Right lobe of liver (tissue), 6 donors: ENCODE results near the gene WDR91. TPM values are rescaled to one million over a fixed set of nuclear protein-coding genes. Genes with fewer than 3 reads are reported as not detected.
"Not testable (repeated sequence)": the region's sequence is repeated elsewhere in the genome, so short reads cannot be mapped to it uniquely, and the experiment has no call there.

Experiments
- ATAC-seq, 4 donors: fragments of 200-7000 bp; cut with Tn5 transposase; one replicate each; pipeline ENCODE4 v1.9.1; 2020; ENCODE audit warnings: mild to moderate bottlenecking in 4 of 4, moderate library complexity in 4 of 4
- DNase-seq, 3 donors: peaks; one replicate each; pipeline ENCODE4 v3.0.0-alpha.2; 2020
- H3K27ac ChIP-seq, 3 donors: fragments of 200-600 bp; one replicate each; pipeline ENCODE4 v1.8.0; 2022
- H3K27me3 ChIP-seq, 2 donors: fragments of 200-600 bp; one replicate each; pipeline ENCODE4 v1.8.0; 2022
- H3K36me3 ChIP-seq, 4 donors: fragments of 200-600 bp; sonication (generic) in 1 of 4; one replicate each; pipeline versions ENCODE4 v1.5.1 to v1.8.0; 2017 to 2022; ENCODE audit warnings: control low read depth in 1 of 4
- H3K4me1 ChIP-seq, 4 donors: fragments of 200-600 bp; sonication (generic) in 1 of 4; one replicate each; pipeline versions ENCODE4 v1.5.1 to v1.8.0; 2017 to 2022; ENCODE audit warnings: control low read depth in 1 of 4
- H3K4me3 ChIP-seq, 3 donors: fragments of 200-600 bp; one replicate each; pipeline ENCODE4 v1.8.0; 2022
- H3K9me3 ChIP-seq, 4 donors: fragments of 200-600 bp; sonication (generic) in 1 of 4; one replicate each; pipeline versions ENCODE4 v1.5.1 to v1.8.0; 2017 to 2022; ENCODE audit warnings: control low read depth in 1 of 4
- CTCF ChIP-seq, 4 donors: fragments of 200-600 bp in 3 of 4; fragments of 450-650 bp in 1 of 4; IDR thresholded peaks; one replicate each; pipeline versions ENCODE4 v1.5.1 to v1.8.0; 2016 to 2022; ENCODE audit warnings: antibody characterized with exemption in 4 of 4, mild to moderate bottlenecking in 2 of 4
- POLR2A ChIP-seq: fragments of 450-650 bp; IDR thresholded peaks from one replicate; pipeline ENCODE4 v1.6.1; 2017; ENCODE audit warnings: antibody characterized with exemption, mild to moderate bottlenecking
- WGBS: methylation state at CpG from one replicate; pipeline ENCODE4 v1.1.6; 2018; ENCODE audit warnings: low coverage, low lambda C conversion rate; ENCODE audit not compliant: insufficient coverage; ENCODE audit errors: missing lambda C conversion rate; 5-methylcytosine and 5-hydroxymethylcytosine counted together
- intact Hi-C, 2 donors: fragments of 100-400 bp; cut with DNase I; formaldehyde crosslinking; loops; one replicate each; pipeline versions ENCODE4 v1.11.2 to v1.14.1; 2022
- total RNA-seq, 6 experiments: library from RNA; depleted of rRNA in 2 of 6; stranded (reverse); fragments of >200 nt in 2 of 6; fragmentation: NEBNext Ultra II Directional in 3 of 6; extraction: Animal tissue kit (Norgen Biotek cat#: 25700) in 3 of 6; gene quantifications; one replicate each; pipeline versions ENCODE4 v1.1.0 to v1.2.4, GENCODE V29; 2016 to 2023
- donor health status: DM: no; HTN: yes; CAD: no.
- donor health status: DM: no; HTN: no; CAD: no.
- donor health status: DM: no; HTN: no; CAD: no.
- donor health status: DM: no; HTN: yes; CAD: no.
- donor health status: DM: no; HTN: yes; CAD: no.

The WDR91 gene
- total RNA-seq, 6 experiments from 2014 or later = 6.0 to 11.5 (median 8.6) TPM

- Histone ChIP-seq H3K9me3 (no peaks in the 10 kb centered on the region), H3K36me3 (no peaks in the 10 kb centered on the region), H3K4me1 (peaks cover 0 to 25% (median 4%) of the 10 kb centered on the region in 4 donors), H3K4me3 (no peak overlapping the region), H3K27ac (peak overlapping the region in 2 of 3 donors; percentile 28 to 49), H3K27me3 (no peaks in the 10 kb centered on the region)
- TF ChIP-seq CTCF (IDR thresholded peaks at IDR 0.05) (no peak), POLR2A (no peak)
- ATAC-seq (no peak), DNase-seq (no peak)
- WGBS = 78% methylated on average over 3 of the region's 3 CpGs
- intact Hi-C loops = no loop called here
Measured at GRCh38 chr7:135215698-135216097, 4.4 kb upstream of the WDR91 start.

DNA sequence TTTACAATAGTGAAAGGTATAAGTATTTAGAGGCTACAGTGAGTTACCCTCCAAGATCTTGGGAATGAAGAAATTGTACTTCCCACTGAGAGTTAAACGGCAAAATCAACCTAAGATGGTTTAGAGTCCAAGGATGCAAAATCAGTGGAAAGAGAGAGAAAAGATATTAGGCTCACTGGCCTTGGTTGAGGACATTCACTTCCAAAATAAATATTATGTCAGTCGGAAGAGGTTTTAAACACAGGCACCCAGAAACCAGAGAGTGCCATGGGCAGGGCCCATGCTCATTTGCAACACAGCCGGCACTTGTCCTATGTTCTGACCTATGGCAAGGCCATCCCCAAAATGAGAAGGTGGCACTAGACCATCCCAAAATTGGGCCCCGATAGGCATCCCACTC is 3.9 kb upstream of the WDR91 start:
- WGBS = 28% methylated on average over 3 of the region's 4 CpGs
- Histone ChIP-seq H3K27ac (peak overlapping the region in 2 of 3 donors; percentile 28 to 49), H3K9me3 (no peaks in the 10 kb centered on the region), H3K27me3 (no peaks in the 10 kb centered on the region), H3K4me1 (peaks cover 0 to 30% (median 6%) of the 10 kb centered on the region in 4 donors), H3K36me3 (no peaks in the 10 kb centered on the region), H3K4me3 (no peak overlapping the region)
- TF ChIP-seq CTCF (IDR thresholded peaks at IDR 0.05) (no peak), POLR2A (no peak)
- peak in 2 of 4 donors; percentile 2 to 6 for ATAC-seq
- intact Hi-C loops = no loop called here
- DNase-seq = no peak

DNA sequence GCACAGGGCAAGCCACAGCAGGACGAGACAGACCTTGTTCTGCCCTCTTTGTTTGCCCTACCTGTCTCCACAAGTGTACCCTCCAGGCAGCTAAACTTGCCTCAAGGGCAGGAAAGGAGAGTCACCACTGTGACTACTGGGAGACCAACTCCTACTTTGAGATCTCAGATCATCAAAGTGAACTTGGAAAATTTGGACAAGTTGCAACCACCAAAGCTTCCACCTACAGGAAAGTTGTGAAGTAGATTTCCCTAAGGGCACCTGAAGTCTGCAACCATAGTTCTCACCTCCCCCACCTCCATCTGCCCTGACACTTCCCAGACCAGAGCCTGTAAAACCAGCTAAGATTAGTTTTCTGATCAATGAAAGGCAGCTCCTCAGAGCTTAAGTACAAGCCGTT is 2.5 kb upstream of the WDR91 start:
- DNase-seq (no peak), ATAC-seq (no peak)
- H3K4me1 ChIP-seq = peaks cover 0 to 31% (median 8%) of the 10 kb centered on the region in 4 donors
- no peak overlapping the region for H3K4me3 ChIP-seq
- intact Hi-C loops = no loop called here
- no peak overlapping the region for H3K27ac ChIP-seq
- no peaks in the 10 kb centered on the region for H3K27me3 ChIP-seq
- no peaks in the 10 kb centered on the region for H3K36me3 ChIP-seq
- no peak for TF ChIP-seq CTCF (IDR thresholded peaks at IDR 0.05)
- no peak for TF ChIP-seq POLR2A
- WGBS = 70% methylated on average over 2 of the region's 2 CpGs
- H3K9me3 ChIP-seq = no peaks in the 10 kb centered on the region

DNA sequence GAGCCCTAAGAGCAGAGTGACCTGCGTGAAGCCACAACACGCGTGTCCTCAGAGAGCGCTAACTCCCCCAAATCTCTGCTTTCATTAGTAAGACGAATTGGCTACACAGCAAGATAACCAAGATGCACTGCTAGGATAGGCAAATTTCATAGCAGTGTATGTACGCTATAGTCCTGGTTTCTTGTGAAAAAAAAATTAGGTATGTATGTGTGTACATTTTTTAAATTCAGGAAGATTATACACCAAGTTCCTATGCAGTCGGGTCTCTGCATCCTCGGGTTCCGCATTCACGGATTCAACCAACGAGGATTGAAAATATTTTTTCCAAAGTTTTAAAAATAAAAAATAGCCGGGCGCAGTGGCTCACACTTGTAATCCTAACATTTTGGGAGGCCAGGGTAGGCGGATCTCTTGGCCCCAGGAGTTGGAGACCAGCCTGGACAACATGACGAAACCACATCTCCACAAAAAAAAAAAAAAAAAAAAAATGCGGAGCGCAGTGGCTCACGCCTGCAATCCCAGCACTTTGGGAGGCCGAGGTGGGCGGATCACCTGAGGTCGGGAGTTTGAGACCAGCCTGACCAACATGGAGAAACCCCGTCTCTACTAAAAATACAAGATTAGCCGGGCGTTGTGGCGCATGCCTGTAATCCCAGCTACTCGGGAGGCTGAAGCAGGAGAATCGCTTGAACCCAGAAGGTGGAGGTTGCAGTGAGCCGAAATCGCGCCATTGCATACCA is 790 bp upstream of the WDR91 start:
- DNase-seq = peak; percentile 49 to 72 (median 68)
- H3K27me3 ChIP-seq, H3K9me3 ChIP-seq, H3K36me3 ChIP-seq, intact Hi-C loops: not testable (repeated sequence)
- Histone ChIP-seq H3K4me1 (peaks cover 0 to 35% (median 7%) of the 10 kb centered on the region in 4 donors), H3K27ac (peak overlapping the region; percentile 71 to 92 (median 86)), H3K4me3 (peak overlapping the region; percentile 84 to 95 (median 87))
- 15% methylated on average over 22 of the region's 30 CpGs for WGBS
- peak; percentile 32 to 56 (median 43) for ATAC-seq

DNA sequence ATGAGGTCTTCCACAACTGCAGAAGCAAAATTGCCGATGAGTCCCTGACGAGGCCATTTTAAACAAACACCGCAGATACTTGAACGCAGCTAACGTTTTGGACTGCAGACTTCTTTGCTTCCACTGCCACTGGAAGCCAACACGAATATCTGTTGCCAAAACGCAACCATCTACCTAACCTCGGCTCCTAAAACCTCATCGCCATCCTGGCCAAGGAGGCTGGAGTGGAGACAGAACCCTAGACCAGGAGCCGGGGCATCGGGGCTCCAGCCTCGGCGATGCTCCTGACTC is 493 bp downstream of the WDR91 start:
- H3K4me1 ChIP-seq = peaks cover 0 to 41% (median 7%) of the 10 kb centered on the region in 4 donors
- H3K27ac ChIP-seq = peak overlapping the region; percentile 88 to 92 (median 90)
- ATAC-seq (peak in 2 of 4 donors; percentile 0 to 20), DNase-seq (no peak)
- peaks cover 0 to 2% (median 0%) of the 10 kb centered on the region in 4 donors for H3K36me3 ChIP-seq
- no peak for TF ChIP-seq CTCF (IDR thresholded peaks at IDR 0.05)
- TF ChIP-seq POLR2A = no peak
- no peaks in the 10 kb centered on the region for H3K9me3 ChIP-seq
- H3K4me3 ChIP-seq = peak overlapping the region; percentile 84 to 95 (median 87)
- intact Hi-C loops = no loop called here
- H3K27me3 ChIP-seq = no peaks in the 10 kb centered on the region
- WGBS = 0% methylated on average over 2 of the region's 13 CpGs
